ENCODE measurements around the gene NPIPB6.

DNA sequence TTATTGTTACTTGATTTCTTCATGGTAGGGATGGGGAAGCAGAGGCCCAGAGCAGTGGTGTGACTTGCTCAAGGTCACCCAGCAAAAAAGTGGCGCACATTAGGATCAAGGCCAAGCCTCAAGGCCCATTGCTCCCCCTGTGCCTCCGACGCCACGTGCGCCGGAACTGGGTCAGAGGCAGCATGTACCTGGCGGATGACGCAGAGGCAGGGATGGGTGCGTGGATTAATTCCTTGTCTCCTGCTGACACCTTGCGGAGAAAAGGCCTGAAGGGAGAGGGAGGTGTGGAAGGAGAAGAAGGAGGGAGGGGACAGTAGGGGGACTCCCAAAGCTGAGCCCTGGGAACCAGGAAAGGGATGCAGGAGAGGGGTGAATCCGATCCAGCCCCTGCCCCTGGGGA is 52.5 kb downstream of the NPIPB6 start:
- no peak for TF ChIP-seq CTCF (IDR thresholded peaks at IDR 0.05; ENCODE audit: low read length)
- TF ChIP-seq EZH2 (optimal IDR thresholded peaks at IDR 0.05; ENCODE audit: low read depth, low read length), result no peak
- TF ChIP-seq EZH2phosphoT487 (IDR thresholded peaks at IDR 0.05; ENCODE audit: low read length), result no peak
